Fibroblast of upper back skin (primary cell): Measurements from ENCODE around the gene HSPB1.
"Not testable (repeated sequence)": the region's sequence is repeated elsewhere in the genome, so short reads cannot be mapped to it uniquely, and the experiment has no call there.

ENCODE experiments used
- DNase-seq: peaks from one replicate; pipeline ENCODE4 v3.0.0-alpha.2; 2013

Gene HSPB1

DNA sequence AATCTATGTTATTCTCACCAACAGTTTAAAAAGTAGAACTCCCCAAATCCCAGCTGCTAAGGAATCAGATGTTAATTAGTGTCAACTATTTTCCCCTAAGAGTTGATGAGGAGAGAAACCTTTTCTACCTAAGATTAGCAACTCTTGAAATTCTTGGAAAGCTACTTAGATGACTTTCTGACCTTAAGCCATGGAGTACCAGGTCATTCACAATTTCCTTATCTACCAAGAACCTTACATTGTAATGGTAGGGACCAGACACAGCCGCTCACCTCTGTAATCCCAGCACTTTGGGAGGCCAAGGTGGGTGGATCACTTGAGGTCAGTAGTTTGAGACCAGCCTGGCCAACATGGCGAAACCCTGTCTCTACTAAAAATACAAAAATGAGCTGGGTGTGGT, 32.9 kb downstream of the HSPB1 start:
- not testable (repeated sequence) for DNase-seq

- no peak for DNase-seq
Measured at GRCh38 chr7:76336094-76336493, 33.6 kb downstream of the HSPB1 start.

DNA sequence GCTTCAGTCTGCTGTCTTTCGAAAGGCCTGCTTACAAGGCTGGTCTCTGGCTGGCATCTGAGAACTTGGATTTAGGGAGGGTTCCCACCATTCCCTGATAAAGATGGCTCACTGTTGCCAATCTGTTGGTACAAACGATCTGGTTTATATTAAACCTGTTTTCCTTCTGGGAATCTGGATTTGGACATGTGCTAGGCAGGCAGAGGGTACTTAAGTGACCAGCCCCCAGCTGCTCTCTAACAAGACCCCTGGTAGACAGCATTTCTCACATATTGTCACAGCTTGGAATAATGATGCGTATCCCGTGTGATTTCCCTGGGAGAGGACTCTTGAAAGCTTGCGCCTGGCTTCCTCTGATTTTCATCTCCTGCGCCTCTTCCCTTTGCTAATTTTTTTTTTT, 34.7 kb downstream of the HSPB1 start:
- no peak for DNase-seq

GRCh38 chr7:76338298-76339084, 36.0 kb downstream of the HSPB1 start:
- DNase-seq, result no peak

DNA sequence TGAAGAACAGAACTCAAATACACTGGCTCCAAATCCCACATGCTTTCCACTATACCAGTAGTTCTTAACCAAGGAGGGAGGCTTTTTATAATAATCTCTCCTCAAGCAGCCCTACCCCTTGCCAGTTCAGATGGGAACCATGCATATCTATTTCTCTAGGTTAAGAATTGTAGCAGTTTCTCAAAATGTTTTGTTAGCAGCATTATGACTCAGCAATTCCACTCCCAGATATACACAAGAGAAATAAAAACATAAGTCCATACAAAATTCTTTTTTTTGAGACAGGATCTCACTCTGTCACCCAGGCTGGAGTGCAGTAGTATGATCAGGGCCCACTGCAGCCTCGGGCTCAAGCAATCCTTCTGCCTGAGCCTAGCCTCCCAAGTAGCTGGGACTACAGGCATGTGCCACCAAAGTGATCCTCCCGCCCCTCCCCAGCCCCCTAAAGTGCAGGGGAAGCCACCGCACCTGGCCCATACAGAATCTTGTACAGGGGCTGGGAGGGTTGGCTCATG, 38.2 kb downstream of the HSPB1 start:
- peak; percentile 51 for DNase-seq

- no peak for DNase-seq
Measured at GRCh38 chr7:76342222-76342621, 39.7 kb downstream of the HSPB1 start.

DNA sequence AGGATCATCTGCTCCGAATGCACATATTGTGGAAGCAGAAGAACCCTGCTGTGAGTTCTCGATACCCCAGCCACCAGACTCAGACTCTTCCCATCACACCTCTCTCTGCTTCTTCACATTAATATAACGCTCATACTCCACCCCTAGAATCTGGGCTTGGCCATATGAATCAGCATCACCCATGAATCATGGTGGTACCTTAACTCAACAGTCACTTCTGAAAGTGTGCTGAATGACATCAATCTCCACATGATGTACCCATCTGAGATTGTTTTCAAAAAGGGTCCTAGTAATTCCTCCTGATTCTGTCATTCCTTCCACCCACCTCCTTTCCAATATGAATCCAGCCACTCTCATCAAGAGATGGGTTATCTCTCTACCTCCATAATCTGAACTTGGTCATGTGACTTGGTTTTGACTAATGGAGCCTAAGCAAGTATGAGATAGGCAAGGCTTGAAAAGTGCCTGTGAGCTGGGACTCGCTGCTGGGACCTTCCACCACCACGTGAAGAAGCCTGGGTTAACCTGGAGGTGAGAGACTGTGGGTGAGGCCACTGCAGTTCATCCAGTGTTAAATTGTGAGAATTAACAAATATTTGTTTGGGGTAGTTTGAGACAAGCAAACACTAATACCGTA, 40.9 kb downstream of the HSPB1 start:
- DNase-seq, result no peak

GRCh38 chr7:76343931-76344321, 41.5 kb downstream of the HSPB1 start:
- DNase-seq, result no peak

- no peak for DNase-seq
Measured at GRCh38 chr7:76346097-76346496, 43.6 kb downstream of the HSPB1 start.

GRCh38 chr7:76346778-76347177, 44.3 kb downstream of the HSPB1 start:
- DNase-seq, result no peak

DNA sequence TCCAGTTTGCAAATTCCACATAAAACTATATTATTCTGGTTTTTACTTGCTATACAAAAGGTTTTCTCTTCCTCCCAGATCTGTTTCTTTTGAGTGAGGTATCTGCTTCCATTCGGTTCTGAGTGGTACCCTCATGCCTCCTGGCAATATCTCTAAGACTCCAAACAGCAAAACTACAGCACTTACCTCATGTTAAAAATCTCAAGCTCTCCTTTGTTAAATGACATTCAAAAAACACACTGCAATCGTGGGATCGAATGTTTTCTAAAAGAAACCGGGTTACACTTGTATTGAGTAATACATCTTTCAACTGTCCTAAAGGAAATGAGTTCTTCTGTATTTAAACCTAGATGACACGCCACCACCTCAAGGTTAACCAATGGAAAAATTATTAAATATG, 45.2 kb downstream of the HSPB1 start:
- DNase-seq, result no peak

DNA sequence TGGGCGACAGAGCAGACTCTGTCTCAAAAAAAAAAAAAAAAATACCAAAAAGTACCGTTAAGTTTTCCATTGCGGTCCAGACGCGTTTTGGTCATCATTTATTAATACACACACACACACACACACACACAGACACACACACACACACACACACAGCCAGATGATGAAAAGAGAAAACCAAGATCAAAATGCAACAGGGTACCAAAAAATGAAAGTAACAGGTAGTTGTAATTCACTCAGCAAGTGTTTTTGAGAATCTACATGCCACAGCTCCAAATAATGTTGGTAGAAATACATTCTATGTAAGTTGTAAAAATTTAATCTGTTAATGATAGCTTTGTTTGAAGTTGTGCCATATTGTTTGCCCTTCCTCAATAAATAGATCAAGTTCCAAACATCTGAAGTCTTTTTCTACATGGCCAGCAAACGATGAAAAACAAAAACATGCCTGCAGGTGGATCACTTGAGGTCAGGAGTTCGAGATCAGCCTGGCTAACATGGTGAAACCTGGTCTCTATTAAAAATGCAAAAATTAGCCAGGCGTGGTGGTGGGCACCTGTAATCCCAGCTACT, 46.9 kb downstream of the HSPB1 start:
- DNase-seq, result no peak

GRCh38 chr7:76351372-76351771, 48.9 kb downstream of the HSPB1 start:
- DNase-seq, result no peak

DNA sequence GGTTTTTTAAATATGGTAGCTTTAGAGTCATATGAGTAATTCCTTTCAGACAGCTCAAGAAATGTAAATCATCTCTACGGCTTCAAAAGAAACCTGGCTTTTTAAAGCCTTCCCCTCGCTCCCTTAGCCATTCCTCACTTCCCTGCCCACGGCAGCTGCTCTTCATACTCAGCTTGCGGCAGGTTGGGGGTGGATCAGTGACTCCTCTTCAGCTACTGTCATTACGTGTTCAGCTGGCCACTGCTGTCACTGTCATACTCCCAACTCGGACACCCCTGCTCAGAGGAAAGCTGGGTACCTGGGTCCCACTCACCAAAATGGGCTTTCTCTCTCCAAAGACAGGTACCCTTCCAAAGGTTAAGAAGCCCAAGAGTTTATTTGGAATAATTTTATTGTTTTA, 49.7 kb downstream of the HSPB1 start:
- DNase-seq, result peak; percentile 61

GRCh38 chr7:76353744-76354143, 51.3 kb downstream of the HSPB1 start:
- no peak for DNase-seq
